Ishikawa (cell line): ENCODE data around the gene ZNF610.
A peak's percentile ranks its signal among the peaks of the same experiment; 100 is the strongest.

Experiments
- CEBPB ChIP-seq: IDR thresholded peaks from 2 replicates; pipeline ENCODE4 v1.6.1; 2012
- CREB1 ChIP-seq: IDR thresholded peaks from 2 replicates; pipeline ENCODE4 v1.6.1; 2012; ENCODE audit warnings: low read depth
- EGR1 ChIP-seq: IDR thresholded peaks from 2 replicates; pipeline ENCODE4 v1.6.1; 2012
- EP300 ChIP-seq: IDR thresholded peaks from 2 replicates; pipeline ENCODE4 v1.6.1; 2012; ENCODE audit warnings: borderline replicate concordance
- FOXM1 ChIP-seq: IDR thresholded peaks from 2 replicates; pipeline ENCODE4 v1.6.1; 2012; ENCODE audit warnings: low read depth, borderline replicate concordance
- MAX ChIP-seq: IDR thresholded peaks from 2 replicates; pipeline ENCODE4 v1.6.1; 2012
- NFIC ChIP-seq: IDR thresholded peaks from 2 replicates; pipeline ENCODE4 v1.6.1; 2012
- RAD21 ChIP-seq: IDR thresholded peaks from 2 replicates; pipeline ENCODE4 v1.6.1; 2012; ENCODE audit warnings: low read depth
- REST ChIP-seq: IDR thresholded peaks from 2 replicates; pipeline ENCODE4 v1.6.1; 2012; ENCODE audit warnings: low read depth, mild to moderate bottlenecking
- TAF1 ChIP-seq: IDR thresholded peaks from 2 replicates; pipeline ENCODE4 v1.6.1; 2012; ENCODE audit warnings: low read depth, mild to moderate bottlenecking
- TCF12 ChIP-seq: IDR thresholded peaks from 2 replicates; pipeline ENCODE4 v1.6.1; 2012; ENCODE audit warnings: low read depth
- TEAD4 ChIP-seq: IDR thresholded peaks from 2 replicates; pipeline ENCODE4 v1.6.1; 2012
- USF1 ChIP-seq: IDR thresholded peaks from 2 replicates; pipeline ENCODE4 v1.6.1; 2012
- YY1 ChIP-seq: IDR thresholded peaks from 2 replicates; pipeline ENCODE4 v1.6.1; 2012; ENCODE audit warnings: low read depth
- ZBTB7A ChIP-seq: IDR thresholded peaks from 2 replicates; pipeline ENCODE4 v1.6.1; 2012; ENCODE audit warnings: low read depth

The ZNF610 gene

GRCh38 chr19:52336791-52337381 is 843 bp downstream of the ZNF610 start:
- TF ChIP-seq EP300 = no peak
- no peak for TF ChIP-seq CEBPB
- no peak for TF ChIP-seq YY1
- TF ChIP-seq TEAD4 = no peak
- TF ChIP-seq USF1 = no peak
- no peak for TF ChIP-seq REST
- no peak for TF ChIP-seq MAX
- TF ChIP-seq RAD21 = no peak
- no peak for TF ChIP-seq ZBTB7A
- no peak for TF ChIP-seq NFIC
- TF ChIP-seq EGR1 = no peak
- no peak for TF ChIP-seq TCF12
- TF ChIP-seq TAF1 = no peak
- TF ChIP-seq FOXM1 = no peak
- TF ChIP-seq CREB1 = no peak

GRCh38 chr19:52343548-52343947 is 7.5 kb downstream of the ZNF610 start:
- peak; percentile 52 for TF ChIP-seq RAD21
- no peak for TF ChIP-seq EP300

GRCh38 chr19:52345162-52345561 is 9.1 kb downstream of the ZNF610 start:
- TF ChIP-seq FOXM1 (no peak), EGR1 (no peak), CREB1 (no peak), REST (no peak), YY1 (no peak)

- 0 out of 2 replicates have a peak, but pooled peaks have one; percentile 2 for TF ChIP-seq RAD21
- no peak for TF ChIP-seq YY1
Observed at GRCh38 chr19:52351512-52351911, 15.5 kb downstream of the ZNF610 start.

- no peak for TF ChIP-seq TCF12
- TF ChIP-seq EP300 = no peak
- TF ChIP-seq CREB1 = no peak
- no peak for TF ChIP-seq USF1
- no peak for TF ChIP-seq YY1
- no peak for TF ChIP-seq ZBTB7A
- TF ChIP-seq MAX = no peak
- no peak for TF ChIP-seq NFIC
Observed at GRCh38 chr19:52366414-52366824, 30.4 kb downstream of the ZNF610 start.

- TF ChIP-seq TAF1 (no peak), EGR1 (no peak), USF1 (no peak), YY1 (no peak), TCF12 (no peak), FOXM1 (no peak), ZBTB7A (no peak), CEBPB (no peak), MAX (no peak), RAD21 (no peak), EP300 (no peak), TEAD4 (no peak), NFIC (no peak), REST (no peak), CREB1 (no peak)
Observed at GRCh38 chr19:52369559-52370340, 33.7 kb downstream of the ZNF610 start, which contains the start of gene ZNF880. TSS of gene ZNF880 (plus strand) at chr19:52369923. CDS start at chr19:52369966, 43 bp downstream.
